HEK293 (cell line): Measurements from ENCODE around the gene MOB2.

Experiments used
- CTCF ChIP-seq: fragments of 450-650 bp; formaldehyde crosslinking; IDR thresholded peaks from 2 replicates; pipeline ENCODE4 v1.5.1; 2016; ENCODE audit warnings: missing biosample characterization, missing genetic modification characterization
- GLIS2 ChIP-seq: fragments of 450-650 bp; formaldehyde crosslinking; IDR thresholded peaks from 2 replicates; pipeline ENCODE4 v1.5.1; 2016; ENCODE audit warnings: missing biosample characterization, missing genetic modification characterization
- ZBTB11 ChIP-seq: fragments of 450-650 bp; formaldehyde crosslinking; conservative IDR thresholded peaks from 2 replicates; pipeline ENCODE4 v1.5.1; 2016; ENCODE audit warnings: low read depth, missing biosample characterization, missing genetic modification characterization
- ZNF133 ChIP-seq: fragments of 450-650 bp; formaldehyde crosslinking; IDR thresholded peaks from 2 replicates; pipeline ENCODE4 v1.5.1; 2016; ENCODE audit warnings: missing biosample characterization, missing genetic modification characterization
- ZNF341 ChIP-seq: fragments of 450-650 bp; formaldehyde crosslinking; IDR thresholded peaks from 2 replicates; pipeline ENCODE4; 2016; ENCODE audit warnings: low read depth, missing biosample characterization, missing genetic modification characterization
- ZNF560 ChIP-seq: fragments of 450-650 bp; formaldehyde crosslinking; IDR thresholded peaks from 2 replicates; pipeline ENCODE4 v1.5.1; 2017; ENCODE audit warnings: missing biosample characterization, missing genetic modification characterization, borderline replicate concordance
- ZNF837 ChIP-seq: fragments of 450-650 bp; formaldehyde crosslinking; IDR thresholded peaks from 2 replicates; pipeline ENCODE4 v1.5.1; 2016; ENCODE audit warnings: missing biosample characterization, missing genetic modification characterization

- TF ChIP-seq ZNF133 (tag by site-specific recombination) (no peak), ZNF341 (tag by site-specific recombination) (no peak), CTCF (tag by site-specific recombination) (no peak), ZNF837 (tag by site-specific recombination) (no peak), GLIS2 (tag by site-specific recombination) (no peak), ZBTB11 (no peak), ZNF560 (tag by site-specific recombination) (no peak)
Measured at GRCh38 chr11:1534682-1535081, 48.1 kb upstream of the MOB2 start.
